GM18951 (cell line): ENCODE data around the gene PRRT4.

Source experiments
- POLR2A ChIP-seq: IDR thresholded peaks from 4 replicates; pipeline ENCODE4 v1.6.1; 2011; ENCODE audit warnings: mild to moderate bottlenecking; ENCODE audit not compliant: insufficient read length, insufficient read depth; ENCODE audit errors: extremely low read depth
- in situ Hi-C: fragments of 300-500 bp; cut with MboI; formaldehyde crosslinking; loops from one replicate; pipeline ENCODE4 v1.12.0; 2022; ENCODE audit warnings: low sequenced_read_pairs, mixed read lengths, inconsistent platforms; ENCODE audit not compliant: unreplicated experiment

The PRRT4 gene

DNA sequence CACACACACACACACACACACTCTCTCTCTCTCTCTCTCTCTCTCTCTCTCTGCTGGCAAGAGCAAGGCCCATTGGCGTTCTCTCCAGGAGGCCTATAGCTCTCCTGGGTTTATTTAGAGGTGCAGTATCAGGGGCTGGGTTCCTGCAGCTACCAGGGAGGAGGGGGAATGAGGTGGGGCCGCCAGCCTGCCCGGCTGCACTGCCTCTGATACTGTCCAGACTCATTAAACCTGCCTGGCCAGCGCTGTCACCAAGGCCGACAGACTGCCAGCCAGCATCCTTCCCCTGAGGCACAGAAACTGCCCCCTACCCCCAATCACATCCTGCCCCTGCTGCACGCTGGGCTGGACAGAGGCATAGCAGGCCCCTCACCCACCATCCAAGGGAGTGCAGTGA is 4.3 kb downstream of the PRRT4 start:
- TF ChIP-seq POLR2A, result no peak
- in situ Hi-C loops, result no loop called here

DNA sequence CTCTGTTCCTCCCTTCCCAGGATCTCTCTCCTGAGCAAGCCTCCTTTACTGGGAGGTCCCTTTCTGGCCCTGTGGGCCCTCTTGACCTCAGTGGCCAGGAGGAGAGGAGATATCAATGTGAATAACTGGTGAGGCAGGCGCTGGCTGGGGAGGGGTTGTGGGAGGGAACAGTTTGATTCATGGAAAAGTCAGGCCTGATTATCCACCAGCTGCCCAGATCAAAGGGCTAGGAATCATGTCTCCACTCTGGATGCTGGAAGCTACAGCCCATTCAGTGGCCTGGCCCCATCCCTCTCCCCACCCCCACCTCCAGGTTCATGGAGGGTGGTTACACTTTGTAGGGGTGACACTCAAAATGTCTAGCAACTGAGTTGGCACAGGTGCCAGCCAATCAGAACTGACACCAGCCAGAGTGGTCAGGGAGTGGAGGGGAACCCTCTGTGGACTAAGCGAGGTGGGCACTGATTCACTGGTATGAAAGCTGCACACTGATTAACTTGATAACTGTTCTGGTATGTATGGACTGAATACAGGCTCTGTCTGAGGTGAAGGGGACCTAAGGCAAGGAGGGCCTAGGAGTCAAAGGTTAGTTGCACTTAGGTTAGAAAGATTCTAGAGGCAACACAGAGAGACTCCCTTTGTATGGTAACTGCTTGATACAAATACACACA is 4.8 kb downstream of the PRRT4 start:
- in situ Hi-C loops, result no loop called here

DNA sequence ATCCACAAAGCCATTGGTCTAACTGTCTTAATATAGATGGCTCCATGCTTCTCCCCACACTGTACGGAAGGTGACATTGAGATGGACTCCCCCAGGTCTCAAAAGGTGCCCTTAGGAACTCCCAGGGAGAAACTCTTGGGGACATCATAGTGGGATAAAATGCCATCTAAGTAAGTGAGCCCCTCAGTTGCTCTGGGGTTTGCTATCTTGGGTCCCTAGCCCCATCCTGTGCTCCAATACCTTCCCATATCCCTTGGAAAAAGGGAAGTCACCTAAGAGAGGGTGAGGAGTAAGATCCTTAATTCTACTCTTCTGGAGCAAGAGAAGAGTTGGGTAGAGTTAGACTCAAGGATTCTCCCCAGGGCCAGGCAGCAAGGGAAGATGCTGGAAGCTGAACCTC is 7.9 kb downstream of the PRRT4 start:
- TF ChIP-seq POLR2A, result no peak

More for the DNA sequence above, 4.8 kb downstream of the PRRT4 start:
- TF ChIP-seq POLR2A, result no peak

DNA sequence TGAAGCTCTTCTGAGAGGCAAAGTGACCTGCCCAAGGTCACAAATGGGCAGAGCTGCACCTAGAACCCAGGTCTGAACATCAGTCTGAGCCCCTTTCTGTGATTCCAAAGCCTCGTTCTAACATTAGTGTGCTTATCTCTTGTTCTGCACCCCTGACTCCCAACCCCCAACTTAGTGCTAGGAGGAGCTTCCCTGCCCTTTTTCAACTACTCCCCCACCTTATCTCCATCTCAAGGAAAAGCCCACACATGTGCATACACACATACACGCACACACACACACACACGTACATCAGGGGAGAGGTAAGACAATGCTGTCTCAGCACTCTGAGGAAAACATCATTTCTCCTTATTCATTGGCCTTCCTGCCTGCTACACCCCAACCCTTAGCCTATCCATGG is 8.3 kb downstream of the PRRT4 start:
- in situ Hi-C loops, result no loop called here
- no peak for TF ChIP-seq POLR2A

More for the DNA sequence above, 7.9 kb downstream of the PRRT4 start:
- in situ Hi-C loops, result no loop called here

DNA sequence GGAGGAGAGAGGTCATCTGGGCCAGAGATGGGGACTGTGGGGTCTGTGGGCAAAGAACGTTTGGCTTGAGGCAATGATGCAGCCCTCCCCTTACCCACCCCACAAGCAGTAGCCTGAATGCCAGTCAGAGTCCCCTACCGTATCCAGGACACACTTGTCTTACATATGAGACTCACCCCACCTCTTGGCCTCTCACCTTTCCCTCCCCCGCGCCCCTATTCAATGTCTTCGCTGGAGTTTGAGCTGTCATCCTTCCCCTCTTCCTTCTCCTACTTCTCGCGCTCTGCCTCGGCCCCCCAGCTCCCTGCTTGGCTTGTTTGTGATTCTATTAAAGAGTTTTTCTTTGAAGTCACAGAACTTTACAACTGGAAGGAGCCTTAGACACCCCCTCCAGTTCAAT is 8.9 kb downstream of the PRRT4 start:
- in situ Hi-C loops, result no loop called here
- no peak for TF ChIP-seq POLR2A

DNA sequence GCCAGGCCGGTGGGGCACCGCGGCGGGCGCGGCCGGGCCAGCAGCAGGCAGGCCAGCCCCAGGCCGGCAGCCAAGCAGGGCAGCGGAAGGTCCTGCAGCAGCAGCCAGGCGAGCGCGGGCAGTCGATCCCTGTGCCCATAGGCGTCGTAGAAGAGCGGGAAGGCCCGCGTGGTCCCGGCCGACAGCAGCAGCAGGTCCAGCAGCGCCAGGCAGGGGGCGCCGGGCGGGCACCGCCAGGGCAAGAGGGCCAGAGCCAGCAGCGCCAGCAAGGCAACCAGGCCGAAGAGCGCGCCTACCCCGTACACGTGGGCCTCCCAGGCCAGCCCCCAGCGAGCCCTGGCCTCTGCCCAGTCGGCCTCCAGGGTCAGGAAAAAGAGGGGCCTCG is 9.3 kb downstream of the PRRT4 start:
- no peak for TF ChIP-seq POLR2A
- in situ Hi-C loops, result no loop called here

DNA sequence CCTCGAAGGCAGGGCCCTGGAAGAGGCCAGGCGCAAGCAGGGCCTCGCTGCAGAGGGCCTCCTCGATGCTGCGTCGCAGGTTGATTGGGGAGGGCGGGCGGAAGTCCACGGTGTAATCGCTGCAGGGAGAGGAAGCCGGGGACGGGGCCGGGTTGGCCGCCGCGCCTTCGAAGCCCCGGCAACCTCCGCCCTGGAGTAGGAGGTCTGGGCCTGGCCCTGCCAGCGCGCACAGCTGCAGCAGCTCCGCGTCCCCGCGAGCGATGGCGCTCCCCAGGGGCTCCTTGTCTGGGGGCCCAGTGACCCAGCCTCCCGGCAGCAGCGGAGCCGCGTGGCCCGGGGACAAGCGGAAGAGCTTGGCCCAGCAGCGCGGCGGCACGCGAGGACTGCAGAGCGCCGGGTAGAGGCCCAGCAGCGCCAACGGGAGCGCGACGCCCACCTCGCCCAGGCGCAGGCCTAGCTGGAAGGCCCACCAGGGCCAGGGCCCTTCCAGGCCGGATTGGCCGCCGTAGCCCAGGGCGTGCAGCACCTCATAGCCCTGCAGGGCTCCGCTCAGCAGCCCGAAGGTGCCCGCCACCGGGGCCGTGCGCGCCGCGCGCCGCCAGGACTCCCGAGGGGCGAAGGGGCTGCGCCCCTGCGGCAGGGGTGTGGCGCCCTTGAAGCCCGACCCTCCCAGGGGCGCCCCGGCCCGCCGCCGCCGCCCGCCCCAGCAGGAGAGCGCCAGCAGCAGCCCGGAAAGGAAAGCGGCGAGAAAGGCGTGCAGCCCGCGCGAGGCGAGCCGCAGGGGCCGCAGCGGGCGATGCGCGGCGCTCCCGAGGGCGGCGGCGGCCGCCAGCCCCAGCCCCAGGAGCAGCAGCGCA is 10.0 kb downstream of the PRRT4 start:
- no peak for TF ChIP-seq POLR2A
- in situ Hi-C loops, result no loop called here

DNA sequence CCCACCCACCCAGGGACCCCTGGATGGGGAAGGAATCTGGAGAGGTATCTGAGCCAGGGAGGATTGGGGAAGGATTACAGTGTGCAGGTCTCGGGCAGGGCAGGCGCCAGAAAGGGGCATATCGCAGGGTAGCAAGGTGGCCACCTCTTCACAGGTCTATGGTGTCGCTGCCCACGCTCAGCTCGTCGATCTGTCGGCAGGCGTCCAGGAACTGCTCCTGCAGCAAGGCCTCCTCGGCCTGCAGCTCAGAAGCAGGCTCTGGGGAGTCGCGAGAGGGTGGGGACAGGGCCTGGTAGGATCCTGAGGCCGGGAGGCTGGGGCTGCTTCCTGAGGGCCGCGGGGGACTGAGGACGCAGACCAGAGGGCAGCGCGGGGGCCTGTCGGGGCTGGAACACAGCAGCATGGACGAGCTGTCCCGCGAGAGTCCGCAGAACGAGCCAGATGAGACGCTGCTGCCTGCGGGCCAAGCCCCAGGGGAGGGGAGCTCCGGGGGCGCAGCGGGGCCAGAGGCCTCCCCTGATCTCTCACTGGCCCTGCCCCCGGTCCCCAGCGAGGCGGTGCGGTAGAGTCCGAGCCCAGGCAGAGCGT is 10.7 kb downstream of the PRRT4 start:
- no peak for TF ChIP-seq POLR2A
- in situ Hi-C loops, result no loop called here

DNA sequence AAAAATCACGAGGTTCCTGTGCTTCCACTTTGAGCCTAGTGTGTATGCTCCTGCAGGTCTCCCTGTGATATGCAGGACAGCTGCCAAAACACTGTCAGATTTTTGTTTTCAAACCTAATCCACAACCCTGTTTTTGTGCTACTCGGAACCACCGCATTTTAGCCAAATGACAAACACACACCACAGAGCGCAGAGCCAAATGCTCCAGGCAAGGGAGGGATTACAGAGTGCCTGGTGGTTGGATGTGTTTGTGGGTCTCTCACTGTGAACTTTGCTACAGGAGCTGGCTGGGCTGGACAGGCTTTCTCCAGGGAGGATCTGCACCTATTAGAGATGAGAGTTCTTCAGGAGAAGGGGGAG is 12.0 kb downstream of the PRRT4 start:
- in situ Hi-C loops, result no loop called here
- TF ChIP-seq POLR2A, result no peak

DNA sequence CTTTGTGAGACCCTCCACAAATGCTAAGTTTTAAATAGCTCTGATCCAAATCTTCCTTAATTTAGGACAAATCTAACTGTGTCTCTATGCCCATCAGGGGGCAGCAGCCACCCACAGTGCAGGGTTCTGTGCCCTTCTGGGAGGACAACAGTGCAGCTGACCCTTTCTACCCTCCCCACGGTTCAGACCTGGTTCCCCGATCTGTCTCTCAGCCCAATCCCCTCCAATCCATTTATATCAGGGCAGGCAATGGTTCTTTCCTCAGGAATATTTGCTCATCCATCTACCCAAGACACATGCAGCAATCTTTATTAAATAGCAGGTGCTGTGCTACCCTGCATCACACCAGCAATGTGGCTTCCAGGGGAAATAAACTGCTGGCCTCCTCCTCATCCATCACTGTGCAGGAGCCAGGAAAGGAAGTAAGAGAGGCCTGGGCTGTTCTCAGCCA is 13.8 kb downstream of the PRRT4 start:
- TF ChIP-seq POLR2A, result no peak
- in situ Hi-C loops, result no loop called here

DNA sequence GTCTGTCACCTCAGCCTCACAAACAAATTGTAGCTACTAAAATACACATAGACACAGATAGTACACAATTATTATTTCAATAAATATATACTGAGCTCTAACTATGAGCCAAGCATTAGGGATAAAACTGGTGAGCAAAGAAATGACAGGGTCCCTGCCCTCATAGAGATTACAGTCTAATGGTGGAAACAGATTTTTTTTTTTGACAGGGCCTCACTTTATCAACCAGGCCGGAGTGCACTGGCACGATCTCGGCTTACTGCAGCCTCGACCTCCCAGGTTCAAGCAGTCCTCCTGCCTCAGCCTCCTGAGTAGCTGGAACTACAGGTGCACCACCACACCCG is 17.1 kb downstream of the PRRT4 start:
- in situ Hi-C loops, result no loop called here
- TF ChIP-seq POLR2A, result no peak

DNA sequence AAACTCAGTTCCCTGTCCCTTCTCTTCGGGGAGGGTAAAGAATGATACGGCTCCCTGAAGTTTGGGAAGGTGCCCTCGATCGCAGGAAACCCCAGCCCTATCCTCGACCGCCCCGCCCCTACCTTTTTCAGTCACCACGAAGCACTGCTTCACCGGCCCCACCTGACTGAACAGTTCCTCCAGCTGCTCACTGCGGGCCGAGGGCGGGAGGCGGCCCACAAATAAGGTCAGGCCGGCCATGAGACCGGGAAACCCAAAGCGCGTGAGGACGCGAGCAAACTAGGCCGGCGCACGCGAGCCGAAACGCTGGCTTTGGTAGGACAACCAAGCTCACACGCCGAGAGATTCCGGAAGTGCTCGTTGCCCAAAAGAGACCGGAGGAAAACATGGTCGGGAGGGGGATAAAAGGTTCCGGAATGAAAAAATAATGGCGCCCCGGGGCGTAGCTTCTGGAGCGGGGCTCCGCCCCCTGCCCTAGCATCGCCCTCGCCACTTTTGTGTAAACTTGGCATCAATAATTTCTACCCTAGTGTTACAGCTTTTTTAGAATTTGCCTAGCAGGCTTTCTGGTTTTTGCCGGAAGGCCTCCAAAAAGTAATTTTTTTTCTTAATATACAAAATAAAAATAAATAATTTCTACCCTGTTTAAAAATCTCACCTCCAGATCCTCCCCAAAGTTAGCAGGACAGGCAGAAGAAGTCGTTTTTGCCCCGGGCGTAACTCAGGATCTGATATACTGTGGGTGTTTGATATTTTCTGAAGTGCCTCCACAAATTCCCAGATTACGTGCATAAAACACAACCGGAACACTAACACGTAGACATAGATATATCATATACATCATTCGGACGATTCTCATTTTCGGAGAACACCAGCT is 17.7 kb downstream of the PRRT4 start, which contains the start of gene RBM28:
RBM28 (minus strand) TSS at position 355 of the 877 bp plus-strand sequence; CDS start at position 240, 115 bp downstream.
- peak; percentile 91 for TF ChIP-seq POLR2A
- in situ Hi-C loops, result no loop called here

DNA sequence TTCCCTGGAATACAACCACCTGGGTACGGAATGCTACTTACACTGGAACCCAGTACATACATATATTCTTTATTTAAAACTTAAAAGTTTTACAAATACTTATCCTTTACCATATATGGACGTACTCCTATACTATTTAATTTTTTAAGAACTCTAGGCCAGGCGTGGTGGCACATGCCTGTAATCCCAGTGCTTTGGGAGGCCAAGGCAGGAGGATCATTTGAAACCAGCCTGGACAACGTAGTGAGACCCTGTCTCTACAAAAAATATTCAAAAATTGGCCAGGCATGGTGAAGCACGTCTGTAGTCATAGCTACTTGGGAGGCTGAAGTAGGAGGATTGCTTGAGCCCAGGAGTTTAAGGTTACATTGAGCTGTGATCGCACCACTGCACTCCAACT is 19.8 kb downstream of the PRRT4 start:
- in situ Hi-C loops, result no loop called here
- TF ChIP-seq POLR2A, result no peak
